ENCODE measurements around the gene GNG7.
"Not testable (repeated sequence)": the region's sequence is repeated elsewhere in the genome, so short reads cannot be mapped to it uniquely, and the experiment has no call there.

Gene GNG7

DNA sequence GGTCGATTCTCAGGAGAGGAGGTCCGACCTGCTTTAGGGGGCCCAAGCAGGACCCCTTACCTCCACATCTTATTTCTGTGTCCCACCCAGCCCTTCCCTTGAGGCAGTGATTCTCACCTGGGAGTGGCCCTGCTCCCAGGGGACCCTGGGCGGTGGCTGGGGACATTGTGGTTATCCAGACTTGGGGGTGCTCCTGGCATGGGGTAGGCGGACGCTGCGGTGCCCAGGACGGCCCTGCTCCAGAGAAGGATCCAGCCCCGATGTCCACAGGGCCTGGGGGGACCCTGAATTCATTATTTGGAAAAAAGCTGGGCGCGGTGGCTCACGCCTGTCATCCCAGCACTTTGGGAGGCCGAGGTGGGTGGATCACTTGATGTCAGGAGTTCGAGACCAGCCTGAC, 142.1 kb downstream of the GNG7 start:
- Histone ChIP-seq H3K79me2 (ENCODE audit: control insufficient read depth, low read length) (peaks cover 44% of the 10 kb centered on the region), H3K9me2 (replicated peaks; ENCODE audit: control insufficient read depth, low read length) (no peaks in the 10 kb centered on the region), H3K27ac (ENCODE audit: low read depth, low read length) (no peak overlapping the region), H3F3A (ENCODE audit: control insufficient read depth, insufficient read depth) (no peaks in the 10 kb centered on the region), H4K20me1 (ENCODE audit: control insufficient read depth, insufficient read depth, low read depth, low read length) (peaks cover 17% of the 10 kb centered on the region), H3K27me3 (ENCODE audit: control insufficient read depth, low read length) (no peaks in the 10 kb centered on the region), H3K36me3 (ENCODE audit: control insufficient read depth, low read length) (peaks cover 19% of the 10 kb centered on the region), H3K9me3 (ENCODE audit: control insufficient read depth, insufficient read depth, low read length) (no peaks in the 10 kb centered on the region), H3K4me3 (ENCODE audit: low read length) (no peak overlapping the region), H3K4me2 (ENCODE audit: low read length) (no peak overlapping the region), H3K4me1 (ENCODE audit: control insufficient read depth, low read length) (peaks cover 43% of the 10 kb centered on the region)
- no peak for TF ChIP-seq EZH2phosphoT487 (IDR thresholded peaks at IDR 0.05; ENCODE audit: borderline replicate concordance, low read length)
- TF ChIP-seq, protein P1, sequence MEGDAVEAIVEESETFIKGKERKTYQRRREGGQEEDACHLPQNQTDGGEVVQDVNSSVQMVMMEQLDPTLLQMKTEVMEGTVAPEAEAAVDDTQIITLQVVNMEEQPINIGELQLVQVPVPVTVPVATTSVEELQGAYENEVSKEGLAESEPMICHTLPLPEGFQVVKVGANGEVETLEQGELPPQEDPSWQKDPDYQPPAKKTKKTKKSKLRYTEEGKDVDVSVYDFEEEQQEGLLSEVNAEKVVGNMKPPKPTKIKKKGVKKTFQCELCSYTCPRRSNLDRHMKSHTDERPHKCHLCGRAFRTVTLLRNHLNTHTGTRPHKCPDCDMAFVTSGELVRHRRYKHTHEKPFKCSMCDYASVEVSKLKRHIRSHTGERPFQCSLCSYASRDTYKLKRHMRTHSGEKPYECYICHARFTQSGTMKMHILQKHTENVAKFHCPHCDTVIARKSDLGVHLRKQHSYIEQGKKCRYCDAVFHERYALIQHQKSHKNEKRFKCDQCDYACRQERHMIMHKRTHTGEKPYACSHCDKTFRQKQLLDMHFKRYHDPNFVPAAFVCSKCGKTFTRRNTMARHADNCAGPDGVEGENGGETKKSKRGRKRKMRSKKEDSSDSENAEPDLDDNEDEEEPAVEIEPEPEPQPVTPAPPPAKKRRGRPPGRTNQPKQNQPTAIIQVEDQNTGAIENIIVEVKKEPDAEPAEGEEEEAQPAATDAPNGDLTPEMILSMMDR (IDR thresholded peaks at IDR 0.05; ENCODE audit: low read depth, low read length, poor library complexity, severe bottlenecking): no peak

GRCh38 chr19:2558543-2558942, 144.0 kb downstream of the GNG7 start:
- peaks cover 14% of the 10 kb centered on the region for H3K36me3 ChIP-seq (ENCODE audit: control insufficient read depth, low read length)
- H3K4me2 ChIP-seq (ENCODE audit: low read length): no peak overlapping the region
- no peaks in the 10 kb centered on the region for H3K9me3 ChIP-seq (ENCODE audit: control insufficient read depth, insufficient read depth, low read length)
- H3K4me3 ChIP-seq (ENCODE audit: low read length): no peak overlapping the region
- H3F3A ChIP-seq (ENCODE audit: control insufficient read depth, insufficient read depth): peaks cover 11% of the 10 kb centered on the region
- no peaks in the 10 kb centered on the region for H3K9me2 ChIP-seq (replicated peaks; ENCODE audit: control insufficient read depth, low read length)
- H3K4me1 ChIP-seq (ENCODE audit: control insufficient read depth, low read length): peaks cover 25% of the 10 kb centered on the region
- peaks cover 28% of the 10 kb centered on the region for H3K79me2 ChIP-seq (ENCODE audit: control insufficient read depth, low read length)
- TF ChIP-seq, protein P1 (IDR thresholded peaks at IDR 0.05; ENCODE audit: low read depth, low read length, poor library complexity, severe bottlenecking): no peak
- TF ChIP-seq EZH2phosphoT487 (IDR thresholded peaks at IDR 0.05; ENCODE audit: borderline replicate concordance, low read length): no peak
- peaks cover 4% of the 10 kb centered on the region; the same call in 1 of the 2 replicates for H4K20me1 ChIP-seq (ENCODE audit: control insufficient read depth, insufficient read depth, low read depth, low read length)
- no peaks in the 10 kb centered on the region for H3K27me3 ChIP-seq (ENCODE audit: control insufficient read depth, low read length)
- H3K27ac ChIP-seq (ENCODE audit: low read depth, low read length): no peak overlapping the region

- H3K27ac ChIP-seq (ENCODE audit: low read depth, low read length); H3K4me2 ChIP-seq (ENCODE audit: low read length); H4K20me1 ChIP-seq (ENCODE audit: control insufficient read depth, insufficient read depth, low read depth, low read length); H3K27me3 ChIP-seq (ENCODE audit: control insufficient read depth, low read length); H3K4me3 ChIP-seq (ENCODE audit: low read length); H3K9me2 ChIP-seq (replicated peaks; ENCODE audit: control insufficient read depth, low read length); H3K9me3 ChIP-seq (ENCODE audit: control insufficient read depth, insufficient read depth, low read length): not testable (repeated sequence)
- Histone ChIP-seq H3K79me2 (ENCODE audit: control insufficient read depth, low read length) (peaks cover 24% of the 10 kb centered on the region), H3K4me1 (ENCODE audit: control insufficient read depth, low read length) (peaks cover 24% of the 10 kb centered on the region), H3K36me3 (ENCODE audit: control insufficient read depth, low read length) (peaks cover 14% of the 10 kb centered on the region), H3F3A (ENCODE audit: control insufficient read depth, insufficient read depth) (peaks cover 14% of the 10 kb centered on the region)
Observed at GRCh38 chr19:2558131-2558530, 144.4 kb downstream of the GNG7 start.

DNA sequence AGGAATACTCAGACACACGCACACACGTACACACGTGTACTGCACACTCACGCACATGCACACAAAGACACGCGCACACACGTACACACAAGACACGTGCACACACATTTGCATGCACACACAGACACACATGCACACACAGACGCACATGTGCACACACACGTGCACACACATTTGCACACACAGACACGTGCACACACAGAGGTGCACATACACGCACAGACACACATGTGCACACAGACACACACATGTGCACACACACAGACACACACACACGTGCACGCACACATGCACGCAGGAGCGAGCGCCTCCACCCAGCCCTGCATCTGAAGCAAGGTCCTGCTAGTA, 145.4 kb downstream of the GNG7 start:
- no peak overlapping the region for H3K27ac ChIP-seq (ENCODE audit: low read depth, low read length)
- peaks cover 14% of the 10 kb centered on the region for H3F3A ChIP-seq (ENCODE audit: control insufficient read depth, insufficient read depth)
- no peaks in the 10 kb centered on the region for H3K9me3 ChIP-seq (ENCODE audit: control insufficient read depth, insufficient read depth, low read length)
- peaks cover 14% of the 10 kb centered on the region for H3K36me3 ChIP-seq (ENCODE audit: control insufficient read depth, low read length)
- H3K27me3 ChIP-seq (ENCODE audit: control insufficient read depth, low read length): no peaks in the 10 kb centered on the region
- peaks cover 19% of the 10 kb centered on the region for H3K79me2 ChIP-seq (ENCODE audit: control insufficient read depth, low read length)
- peaks cover 19% of the 10 kb centered on the region for H3K4me1 ChIP-seq (ENCODE audit: control insufficient read depth, low read length)
- no peak overlapping the region for H3K4me3 ChIP-seq (ENCODE audit: low read length)
- peaks cover 4% of the 10 kb centered on the region; the same call in 1 of the 2 replicates for H4K20me1 ChIP-seq (ENCODE audit: control insufficient read depth, insufficient read depth, low read depth, low read length)
- TF ChIP-seq, protein P1 (IDR thresholded peaks at IDR 0.05; ENCODE audit: low read depth, low read length, poor library complexity, severe bottlenecking): no peak
- no peak for TF ChIP-seq EZH2phosphoT487 (IDR thresholded peaks at IDR 0.05; ENCODE audit: borderline replicate concordance, low read length)
- no peak overlapping the region for H3K4me2 ChIP-seq (ENCODE audit: low read length)
- H3K9me2 ChIP-seq (replicated peaks; ENCODE audit: control insufficient read depth, low read length): no peaks in the 10 kb centered on the region

All from DOHH2 (cell line).